ENCODE measurements around the gene SYNE1. TPM values are rescaled to one million over a fixed set of nuclear protein-coding genes. Genes with fewer than 3 reads are reported as not detected.

Gene SYNE1
- total and polyA plus RNA-seq, 2 of the 8 experiments (the other 6 are each of a cell fraction or from before 2014, with no cell fraction given) = 2.8 to 5.5 TPM

DNA sequence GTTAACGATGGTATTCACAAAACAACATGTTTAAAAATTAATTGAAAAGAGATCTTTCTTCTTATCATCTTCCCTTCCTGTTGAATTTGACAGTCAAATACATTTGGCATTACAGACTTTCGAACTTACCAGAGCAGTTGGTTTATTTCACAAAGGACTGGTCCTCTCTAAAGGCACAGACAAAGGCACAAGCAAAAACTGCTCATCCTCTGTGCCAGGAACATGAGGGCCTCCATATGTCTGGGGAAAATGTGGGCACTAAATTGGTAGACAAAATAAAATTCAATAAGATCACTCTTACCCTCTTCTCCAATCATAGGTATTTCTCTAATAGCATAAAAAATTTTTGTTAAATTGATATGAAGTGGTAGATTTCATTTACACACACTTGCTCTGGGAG is 40.4 kb downstream of the SYNE1 start:
- Histone ChIP-seq H4K5ac (ENCODE audit: insufficient read length, low read depth, low read length) (no peak overlapping the region), H3K27me3 (replicated peaks in 1 of 4; ENCODE audit: control insufficient read depth in 3 of 4, extremely low read depth in 1 of 4, insufficient read depth in 3 of 4, low read length in 3 of 4) (no peaks in the 10 kb centered on the region), H3K9ac (replicated peaks in 1 of 4; ENCODE audit: extremely low read depth in 1 of 4, low read depth in 3 of 4, low read length in 3 of 4) (no peak overlapping the region), H3K23me2 (ENCODE audit: low read depth, low read length) (no peaks in the 10 kb centered on the region), H3K27ac (ENCODE audit: low read depth, low read length) (no peak overlapping the region), H3K14ac (ENCODE audit: insufficient read length) (no peak overlapping the region), H3K56ac (replicated peaks; ENCODE audit: insufficient read length, low read depth, low read length) (no peak overlapping the region), H4K20me1 (replicated peaks in 1 of 2; ENCODE audit: control insufficient read depth in 1 of 2, insufficient read depth in 2 of 2, low read length in 2 of 2) (no peaks in the 10 kb centered on the region), H3K36me3 (ENCODE audit: control insufficient read depth in 2 of 4, insufficient read depth in 4 of 4, low read length in 3 of 4) (no peaks in the 10 kb centered on the region), H2AFZ (ENCODE audit: low read length) (no peak overlapping the region), H3K79me2 (ENCODE audit: control insufficient read depth in 1 of 2, insufficient read depth in 2 of 2, low read length in 2 of 2) (no peaks in the 10 kb centered on the region), H3K23ac (ENCODE audit: insufficient read length) (no peak overlapping the region), H3K4me3 (ENCODE audit: extremely low read depth in 1 of 4, insufficient read depth in 2 of 4, low read depth in 3 of 4, low read length in 4 of 4) (no peak overlapping the region), H3K9me3 (ENCODE audit: insufficient read depth in 2 of 2, low read depth in 1 of 2, low read length in 1 of 2) (no peaks in the 10 kb centered on the region), H4K91ac (replicated peaks; ENCODE audit: insufficient read length, low read length) (no peak overlapping the region), H2BK12ac (ENCODE audit: low read depth, low read length) (no peak overlapping the region), H4K8ac (ENCODE audit: extremely low read depth, insufficient read depth, low read length) (no peak overlapping the region), H2AK5ac (ENCODE audit: low read depth, low read length) (no peak overlapping the region), H3K79me1 (ENCODE audit: low read depth, low read length) (no peaks in the 10 kb centered on the region), H3K18ac (ENCODE audit: extremely low read depth, low read length) (no peak overlapping the region), H2BK120ac (replicated peaks; ENCODE audit: low read depth, low read length) (no peak overlapping the region), H3K4me1 (replicated peaks in 1 of 4; ENCODE audit: control insufficient read depth in 3 of 4, insufficient read depth in 4 of 4, low read length in 3 of 4) (no peaks in the 10 kb centered on the region), H3K4ac (replicated peaks; ENCODE audit: insufficient read length, low read depth, low read length) (no peak overlapping the region), H2BK5ac (ENCODE audit: low read depth, low read length) (no peak overlapping the region), H2BK20ac (ENCODE audit: low read length) (no peak overlapping the region), H2BK15ac (ENCODE audit: low read length) (no peak overlapping the region), H3K4me2 (ENCODE audit: insufficient read depth in 1 of 2, low read depth in 2 of 2, low read length in 2 of 2) (no peak overlapping the region)
- DNase-seq (ENCODE audit: low read depth in 1 of 2, low spot score in 2 of 2) = no peak
- CTCF ChIA-PET (ENCODE audit: partially characterized antibody) = interaction anchor here (1.5 to 3.8 kb wide), 3 partner anchors 22 to 44 kb away, joined by 7 to 14 read pairs (median 13); no protein-coding TSS in a partner anchor
- FAIRE-seq = no peak
- 100% methylated on average over 2 of the region's 2 CpGs; no CpG with 5 or more reads in 1 of the 2 experiments for WGBS, 2 experiments (ENCODE audit: extremely low coverage in 1 of 2, insufficient coverage in 1 of 2, insufficient read length in 1 of 2, insufficient replicate concordance in 2 of 2, low coverage in 1 of 2, low lambda C conversion rate in 2 of 2, missing lambda C conversion rate in 1 of 2)
- POLR2A ChIA-PET (ENCODE audit: partially characterized antibody) = no interaction called here
- TF ChIP-seq SRF (IDR thresholded peaks at IDR 0.05; ENCODE audit: low read depth, low read length) (no peak), KDM4A (IDR thresholded peaks at IDR 0.05; ENCODE audit: low read depth, low read length, severe bottlenecking) (no peak), POU5F1 (IDR thresholded peaks at IDR 0.05; ENCODE audit: low read depth, low read length) (no peak), SP1 (IDR thresholded peaks at IDR 0.05; ENCODE audit: low read depth, low read length) (no peak), EP300 (IDR thresholded peaks at IDR 0.05; ENCODE audit: borderline replicate concordance in 1 of 2, low read depth in 2 of 2, low read length in 2 of 2) (no peak), SP4 (IDR thresholded peaks at IDR 0.05; ENCODE audit: low read length) (no peak), KDM5A (IDR thresholded peaks at IDR 0.05; ENCODE audit: low read length) (no peak)
- TF ChIP-seq, protein P1, sequence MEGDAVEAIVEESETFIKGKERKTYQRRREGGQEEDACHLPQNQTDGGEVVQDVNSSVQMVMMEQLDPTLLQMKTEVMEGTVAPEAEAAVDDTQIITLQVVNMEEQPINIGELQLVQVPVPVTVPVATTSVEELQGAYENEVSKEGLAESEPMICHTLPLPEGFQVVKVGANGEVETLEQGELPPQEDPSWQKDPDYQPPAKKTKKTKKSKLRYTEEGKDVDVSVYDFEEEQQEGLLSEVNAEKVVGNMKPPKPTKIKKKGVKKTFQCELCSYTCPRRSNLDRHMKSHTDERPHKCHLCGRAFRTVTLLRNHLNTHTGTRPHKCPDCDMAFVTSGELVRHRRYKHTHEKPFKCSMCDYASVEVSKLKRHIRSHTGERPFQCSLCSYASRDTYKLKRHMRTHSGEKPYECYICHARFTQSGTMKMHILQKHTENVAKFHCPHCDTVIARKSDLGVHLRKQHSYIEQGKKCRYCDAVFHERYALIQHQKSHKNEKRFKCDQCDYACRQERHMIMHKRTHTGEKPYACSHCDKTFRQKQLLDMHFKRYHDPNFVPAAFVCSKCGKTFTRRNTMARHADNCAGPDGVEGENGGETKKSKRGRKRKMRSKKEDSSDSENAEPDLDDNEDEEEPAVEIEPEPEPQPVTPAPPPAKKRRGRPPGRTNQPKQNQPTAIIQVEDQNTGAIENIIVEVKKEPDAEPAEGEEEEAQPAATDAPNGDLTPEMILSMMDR (IDR thresholded peaks at IDR 0.05; ENCODE audit: control extremely low read depth in 1 of 3, insufficient read depth in 1 of 3, low read depth in 1 of 3, low read length in 3 of 3) = no peak
- TF ChIP-seq, protein P2, sequence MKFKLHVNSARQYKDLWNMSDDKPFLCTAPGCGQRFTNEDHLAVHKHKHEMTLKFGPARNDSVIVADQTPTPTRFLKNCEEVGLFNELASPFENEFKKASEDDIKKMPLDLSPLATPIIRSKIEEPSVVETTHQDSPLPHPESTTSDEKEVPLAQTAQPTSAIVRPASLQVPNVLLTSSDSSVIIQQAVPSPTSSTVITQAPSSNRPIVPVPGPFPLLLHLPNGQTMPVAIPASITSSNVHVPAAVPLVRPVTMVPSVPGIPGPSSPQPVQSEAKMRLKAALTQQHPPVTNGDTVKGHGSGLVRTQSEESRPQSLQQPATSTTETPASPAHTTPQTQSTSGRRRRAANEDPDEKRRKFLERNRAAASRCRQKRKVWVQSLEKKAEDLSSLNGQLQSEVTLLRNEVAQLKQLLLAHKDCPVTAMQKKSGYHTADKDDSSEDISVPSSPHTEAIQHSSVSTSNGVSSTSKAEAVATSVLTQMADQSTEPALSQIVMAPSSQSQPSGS (IDR thresholded peaks at IDR 0.05; ENCODE audit: low read length) = no peak

Data from H1 (cell line).